H1 (cell line): Measurements from ENCODE around the gene LECT2. TPM values are rescaled to one million over a fixed set of nuclear protein-coding genes. Genes with fewer than 3 reads are reported as not detected.

Source experiments
- CTCF ChIA-PET: fragments of 300-600 bp; sonication (Branson Sonifier 250); formaldehyde crosslinking; loops from one replicate; lab custom pipeline; 2021; ENCODE audit not compliant: partially characterized antibody; lab: Charles Lee
- POLR2A ChIA-PET: fragments of 300-600 bp; sonication (Branson Sonifier 250); formaldehyde crosslinking; loops from one replicate; lab custom pipeline; 2021; ENCODE audit warnings: inconsistent platforms; ENCODE audit not compliant: partially characterized antibody; lab: Charles Lee
- DNase-seq, 2 experiments: peaks; one replicate each; pipeline versions ENCODE4 v3.0.0 to v3.0.0-alpha.2; 2010 to 2022; ENCODE audit warnings: low spot score in 2 of 2, low read depth in 1 of 2, mixed read lengths in 1 of 2
- FAIRE-seq: peaks from 2 replicates; lab custom pipeline; 2011; peaks lifted over from hg19 to GRCh38; lab: Jason Lieb, UNC
- H2AFZ ChIP-seq: 2 replicates; pipeline ENCODE4 v1.8.1; 2012; ENCODE audit warnings: low read length, inconsistent platforms
- H2AK5ac ChIP-seq: 2 replicates; pipeline ENCODE4 v1.6.1; 2013; ENCODE audit warnings: low read depth, low read length
- H2BK120ac ChIP-seq: replicated peaks from 2 replicates; pipeline ENCODE3; 2013; ENCODE audit warnings: low read depth, low read length, inconsistent platforms
- H2BK12ac ChIP-seq: 2 replicates; pipeline ENCODE4 v1.6.1; 2013; ENCODE audit warnings: low read depth, low read length
- H2BK15ac ChIP-seq: 2 replicates; pipeline ENCODE4 v1.6.1; 2013; ENCODE audit warnings: low read length
- H2BK20ac ChIP-seq: 2 replicates; pipeline ENCODE4 v1.6.1; 2013; ENCODE audit warnings: low read length
- H2BK5ac ChIP-seq: 2 replicates; pipeline ENCODE4 v1.6.1; 2013; ENCODE audit warnings: low read depth, low read length
- H3K14ac ChIP-seq: 2 replicates; pipeline ENCODE4 v1.6.1; 2013; ENCODE audit warnings: inconsistent platforms; ENCODE audit not compliant: insufficient read length
- H3K18ac ChIP-seq: 2 replicates; pipeline ENCODE4 v1.6.1; 2013; ENCODE audit warnings: low read length; ENCODE audit errors: extremely low read depth
- H3K23ac ChIP-seq: 2 replicates; pipeline ENCODE4 v1.6.1; 2013; ENCODE audit warnings: inconsistent platforms; ENCODE audit not compliant: insufficient read length
- H3K23me2 ChIP-seq: 2 replicates; pipeline ENCODE4 v1.6.1; 2013; ENCODE audit warnings: low read depth, low read length
- H3K27ac ChIP-seq: 2 replicates; pipeline ENCODE4 v1.6.1; 2011; ENCODE audit warnings: low read depth, low read length, inconsistent platforms
- H3K27me3 ChIP-seq, 4 experiments: replicated peaks in 1 of 4; 1 replicate in 1 of 4; 2 replicates in 3 of 4; pipeline versions ENCODE4 v1.6.1 to v1.8.1; 2011 to 2013; ENCODE audit warnings: low read length in 3 of 4, mild to moderate bottlenecking in 3 of 4, inconsistent platforms in 2 of 4, mixed read lengths in 2 of 4, moderate library complexity in 1 of 4; ENCODE audit not compliant: control insufficient read depth in 3 of 4, insufficient read depth in 3 of 4; ENCODE audit errors: extremely low read depth in 1 of 4
- H3K36me3 ChIP-seq, 4 experiments: 2 replicates each; pipeline versions ENCODE4 v1.6.1 to v1.8.1; 2011 to 2013; ENCODE audit warnings: mild to moderate bottlenecking in 4 of 4, low read length in 3 of 4, moderate library complexity in 2 of 4, control low read depth in 1 of 4, inconsistent platforms in 1 of 4; ENCODE audit not compliant: insufficient read depth in 4 of 4, control insufficient read depth in 2 of 4
- H3K4ac ChIP-seq: replicated peaks from 2 replicates; pipeline ENCODE3; 2013; ENCODE audit warnings: low read length, low read depth, mixed read lengths, inconsistent platforms; ENCODE audit not compliant: insufficient read length
- H3K4me1 ChIP-seq, 4 experiments: replicated peaks in 1 of 4; 1 replicate in 1 of 4; 2 replicates in 3 of 4; pipeline versions ENCODE4 v1.6.1 to v1.8.1; 2011 to 2013; ENCODE audit warnings: low read length in 3 of 4, inconsistent platforms in 2 of 4, mixed read lengths in 1 of 4; ENCODE audit not compliant: insufficient read depth in 4 of 4, control insufficient read depth in 3 of 4
- H3K4me2 ChIP-seq, 2 experiments: 2 replicates each; pipeline versions ENCODE4 v1.6.1 to v1.8.1; 2011 to 2013; ENCODE audit warnings: low read depth in 2 of 2, low read length in 2 of 2, control low read depth in 1 of 2, inconsistent platforms in 1 of 2, mild to moderate bottlenecking in 1 of 2; ENCODE audit not compliant: insufficient read depth in 1 of 2
- H3K4me3 ChIP-seq, 4 experiments: fragments of 200-600, 300-600 bp in 1 of 4; sonication (generic), shearing (Covaris generic), sonication (Bioruptor Twin) in 1 of 4; 2 replicates each; pipeline versions ENCODE4 v1.5.1 to v1.8.1; 2011 to 2016; ENCODE audit warnings: low read length in 4 of 4, low read depth in 3 of 4, control low read depth in 2 of 4, inconsistent platforms in 2 of 4, mild to moderate bottlenecking in 2 of 4, mixed read lengths in 1 of 4, moderate library complexity in 1 of 4; ENCODE audit not compliant: insufficient read depth in 2 of 4; ENCODE audit errors: extremely low read depth in 1 of 4
- H3K56ac ChIP-seq: replicated peaks from 2 replicates; pipeline ENCODE3; 2013; ENCODE audit warnings: low read depth, mild to moderate bottlenecking, mixed read lengths, low read length, inconsistent platforms; ENCODE audit not compliant: insufficient read length
- H3K79me1 ChIP-seq: 2 replicates; pipeline ENCODE4 v1.6.1; 2013; ENCODE audit warnings: low read depth, low read length, control low read depth
- H3K79me2 ChIP-seq, 2 experiments: 2 replicates each; pipeline versions ENCODE4 v1.6.1 to v1.8.1; 2012 to 2013; ENCODE audit warnings: low read length in 2 of 2, mild to moderate bottlenecking in 2 of 2, inconsistent platforms in 1 of 2; ENCODE audit not compliant: insufficient read depth in 2 of 2, control insufficient read depth in 1 of 2
- H3K9ac ChIP-seq, 4 experiments: replicated peaks in 1 of 4; 1 replicate in 1 of 4; 2 replicates in 3 of 4; pipeline versions ENCODE4 v1.6.1 to v1.8.1; 2011 to 2013; ENCODE audit warnings: low read depth in 3 of 4, low read length in 3 of 4, control low read depth in 2 of 4, mild to moderate bottlenecking in 2 of 4, moderate library complexity in 2 of 4, inconsistent platforms in 1 of 4; ENCODE audit errors: extremely low read depth in 1 of 4
- H3K9me3 ChIP-seq, 2 experiments: 2 replicates each; pipeline versions ENCODE4 v1.6.1 to v1.8.1; 2012 to 2013; ENCODE audit warnings: mild to moderate bottlenecking in 2 of 2, moderate library complexity in 2 of 2, control low read depth in 1 of 2, inconsistent platforms in 1 of 2, low read depth in 1 of 2, low read length in 1 of 2, mixed read lengths in 1 of 2; ENCODE audit not compliant: insufficient read depth in 2 of 2
- H4K20me1 ChIP-seq, 2 experiments: replicated peaks in 1 of 2; 2 replicates each; pipeline versions ENCODE3 to v1.8.1; 2011 to 2013; ENCODE audit warnings: inconsistent platforms in 2 of 2, low read length in 2 of 2, mild to moderate bottlenecking in 1 of 2; ENCODE audit not compliant: insufficient read depth in 2 of 2, control insufficient read depth in 1 of 2
- H4K5ac ChIP-seq: 2 replicates; pipeline ENCODE4 v1.6.1; 2013; ENCODE audit warnings: low read length, low read depth, mixed read lengths, inconsistent platforms; ENCODE audit not compliant: insufficient read length
- H4K8ac ChIP-seq: 2 replicates; pipeline ENCODE4 v1.8.0; 2013; ENCODE audit warnings: mild to moderate bottlenecking, moderate library complexity, low read length, inconsistent platforms; ENCODE audit not compliant: insufficient read depth; ENCODE audit errors: extremely low read depth
- H4K91ac ChIP-seq: replicated peaks from 2 replicates; pipeline ENCODE3; 2013; ENCODE audit warnings: low read length, mixed read lengths, inconsistent platforms; ENCODE audit not compliant: insufficient read length
- EZH2 ChIP-seq: fragments of 200-600 bp; sonication (generic); IDR thresholded peaks from 2 replicates; pipeline ENCODE4 v1.7.1; 2012; ENCODE audit warnings: low read depth, mild to moderate bottlenecking, moderate library complexity, low read length, inconsistent platforms; ENCODE audit not compliant: severe bottlenecking
- SP1 ChIP-seq: IDR thresholded peaks from 2 replicates; pipeline ENCODE4 v1.6.1; 2011; ENCODE audit warnings: low read depth, low read length
- SUZ12 ChIP-seq: fragments of 200-600 bp; sonication (generic); IDR thresholded peaks from 2 replicates; pipeline ENCODE4 v1.6.1; 2012; ENCODE audit warnings: mild to moderate bottlenecking, inconsistent platforms, low read length, moderate library complexity, mixed read lengths
- WGBS, 2 experiments: shearing (Covaris generic) in 1 of 2; methylation state at CpG; one replicate each; pipeline versions ENCODE4 v1.1.6 to v1.1.7; 2013 to 2015; ENCODE audit warnings: low lambda C conversion rate in 2 of 2, mixed read lengths in 2 of 2, inconsistent platforms in 1 of 2, low coverage in 1 of 2, missing lambda C conversion rate in 1 of 2; ENCODE audit not compliant: insufficient replicate concordance in 2 of 2, insufficient coverage in 1 of 2, insufficient read length in 1 of 2; ENCODE audit errors: extremely low coverage in 1 of 2, missing lambda C conversion rate in 1 of 2; 5-methylcytosine and 5-hydroxymethylcytosine counted together
- polyA plus RNA-seq, 7 experiments: library from polyadenylated mRNA; depleted of rRNA in 3 of 7; stranded (reverse) in 5 of 7; unstranded in 2 of 7; fragments of >200 nt in 5 of 7; fragments of 200-250 nt in 2 of 7; gene quantifications; 1 replicate in 5 of 7; 2 replicates in 1 of 7; 4 replicates in 1 of 7; pipeline versions ENCODE4 v1.2.1 to v1.2.3, GENCODE V29; 2011 to 2013; ENCODE audit warnings: missing spikeins in 2 of 7, mixed read lengths in 2 of 7
- total RNA-seq: library from RNA; stranded (reverse); fragmentation: NEBNext Ultra II Directional; extraction: Animal tissue kit (Norgen Biotek cat#: 25700); gene quantifications from 2 replicates; pipeline ENCODE4 v1.2.1, GENCODE V29; 2021

Gene LECT2
- total and polyA plus RNA-seq, 2 of the 8 experiments (the other 6 are each of a cell fraction or from before 2014, with no cell fraction given): not detected

- Histone ChIP-seq H3K9ac (no peak overlapping the region; a peak in 1 of 7 replicates), H3K27me3 (peaks cover 10 to 43% (median 29%) of the 10 kb centered on the region in 4 experiments), H3K79me1 (no peaks in the 10 kb centered on the region), H2BK15ac (no peak overlapping the region), H3K36me3 (no peaks in the 10 kb centered on the region), H4K5ac (no peak overlapping the region), H4K91ac (no peak overlapping the region), H3K4me3 (peak overlapping the region; percentile 40 to 70 (median 62)), H3K23me2 (peaks cover 5% of the 10 kb centered on the region; the same call in 1 of the 2 replicates), H3K23ac (no peak overlapping the region), H3K56ac (no peak overlapping the region), H3K14ac (no peak overlapping the region), H3K4ac (no peak overlapping the region), H2AK5ac (no peak overlapping the region), H2BK20ac (no peak overlapping the region), H2BK12ac (no peak overlapping the region), H3K18ac (no peak overlapping the region), H3K4me2 (peak overlapping the region; percentile 79 to 87), H2BK5ac (no peak overlapping the region), H2BK120ac (no peak overlapping the region), H4K20me1 (peaks cover 0 to 3% of the 10 kb centered on the region in 2 experiments), H3K79me2 (no peaks in the 10 kb centered on the region), H3K9me3 (no peaks in the 10 kb centered on the region), H3K4me1 (no peaks in the 10 kb centered on the region; a peak in 1 of 7 replicates), H3K27ac (no peak overlapping the region), H2AFZ (0 out of 2 replicates have a peak overlapping the region, but pooled peaks have one; percentile 50), H4K8ac (peak overlapping the region; percentile 38; the same call in 1 of the 2 replicates)
- TF ChIP-seq SUZ12 (peak; percentile 53; the same call in 1 of the 2 replicates), SP1 (no peak), EZH2 (peak; percentile 55)
- DNase-seq (peak in 1 of 2 experiments; percentile 58), FAIRE-seq (no peak)
- CTCF ChIA-PET: interaction anchor here (0.8 kb wide), 1 partner anchor 43 kb away, joined by 3 read pairs; no protein-coding TSS in a partner anchor
- POLR2A ChIA-PET: no interaction called here
- 8% methylated on average over 18 of the region's 18 CpGs; no CpG with 5 or more reads in 1 of the 2 experiments for WGBS, 2 experiments
Measured at GRCh38 chr5:135930949-135931295, 23.9 kb downstream of the LECT2 start.
